GM03348 (cell line): ENCODE results near the gene KRTAP1-1.
A peak's percentile ranks its signal among the peaks of the same experiment; 100 is the strongest.
"Not testable (repeated sequence)": the region's sequence is repeated elsewhere in the genome, so short reads cannot be mapped to it uniquely, and the experiment has no call there.

Experiments
- DNase-seq: peaks from one replicate; pipeline ENCODE4 v3.0.0; 2012; ENCODE audit warnings: low spot score

Gene KRTAP1-1

GRCh38 chr17:41040783-41041571 lies at the start of gene KRTAP1-1:
Gene KRTAP1-1, minus strand, starts transcription at chr17:41041450. Its CDS starts 53 bp downstream, at chr17:41041397.
- peak; percentile 43 for DNase-seq

GRCh38 chr17:41088760-41089352 lies 47.6 kb upstream of the KRTAP1-1 start:
- not testable (repeated sequence) for DNase-seq

GRCh38 chr17:41084100-41084856 lies 43.0 kb upstream of the KRTAP1-1 start, which contains the start of gene KRTAP4-7:
Gene KRTAP4-7, plus strand, starts transcription at chr17:41084150. Its CDS starts 57 bp downstream, at chr17:41084207.
- not testable (repeated sequence) for DNase-seq

GRCh38 chr17:41083427-41083826 lies 42.2 kb upstream of the KRTAP1-1 start:
- DNase-seq: not testable (repeated sequence)

- DNase-seq: peak; percentile 13
Measured at GRCh38 chr17:41082626-41083025, 41.4 kb upstream of the KRTAP1-1 start.

- no peak for DNase-seq
Measured at GRCh38 chr17:41076788-41077187, 35.5 kb upstream of the KRTAP1-1 start.

- DNase-seq: no peak
Measured at GRCh38 chr17:41073676-41074075, 32.4 kb upstream of the KRTAP1-1 start.

- DNase-seq: no peak
Measured at GRCh38 chr17:41071606-41072360, 30.5 kb upstream of the KRTAP1-1 start.

GRCh38 chr17:41069031-41069430 lies 27.8 kb upstream of the KRTAP1-1 start:
- no peak for DNase-seq

- DNase-seq: peak; percentile 36
Measured at GRCh38 chr17:41067281-41067680, 26.0 kb upstream of the KRTAP1-1 start.

- DNase-seq: peak; percentile 73
Measured at GRCh38 chr17:41065829-41066624, 24.8 kb upstream of the KRTAP1-1 start, which contains the start of gene KRTAP2-4. Gene KRTAP2-4, minus strand, starts transcription at chr17:41065879. Its CDS starts 34 bp downstream, at chr17:41065845.

GRCh38 chr17:41065016-41065689 lies 23.9 kb upstream of the KRTAP1-1 start:
- DNase-seq: not testable (repeated sequence)

GRCh38 chr17:41064301-41064700 lies 23.1 kb upstream of the KRTAP1-1 start:
- no peak for DNase-seq

- no peak for DNase-seq
Measured at GRCh38 chr17:41063449-41063848, 22.2 kb upstream of the KRTAP1-1 start.

- DNase-seq: peak; percentile 73
Measured at GRCh38 chr17:41061964-41062363, 20.7 kb upstream of the KRTAP1-1 start.

- DNase-seq: peak; percentile 46
Measured at GRCh38 chr17:41060052-41060604, 18.9 kb upstream of the KRTAP1-1 start, which contains the start of gene KRTAP2-3. Gene KRTAP2-3, minus strand, starts transcription at chr17:41060114. Its CDS starts 64 bp downstream, at chr17:41060050.

- DNase-seq: peak; percentile 66
Measured at GRCh38 chr17:41059276-41060051, 18.2 kb upstream of the KRTAP1-1 start.

GRCh38 chr17:41058741-41059140 lies 17.5 kb upstream of the KRTAP1-1 start:
- DNase-seq: no peak

GRCh38 chr17:41057547-41057946 lies 16.3 kb upstream of the KRTAP1-1 start:
- DNase-seq: no peak
